BJ (cell line): ENCODE results near the gene COX6B2. TPM values are rescaled to one million over a fixed set of nuclear protein-coding genes. Genes with fewer than 3 reads are reported as not detected.

Experiments used
- CTCF ChIA-PET: fragments of 350-600 bp; formaldehyde crosslinking; extraction: SDS; loops from one replicate; lab custom pipeline; 2021; ENCODE audit warnings: antibody characterized with exemption, inconsistent platforms; lab: Yijun Ruan, JAX
- POLR2A ChIA-PET: fragments of 300-600 bp; sonication (Branson Sonifier 250); formaldehyde crosslinking; extraction: SDS; loops from one replicate; lab custom pipeline; 2021; ENCODE audit warnings: antibody characterized with exemption; lab: Charles Lee
- DNase-seq: peaks from one replicate; pipeline ENCODE4 v3.0.0-alpha.2; 2011; ENCODE audit warnings: low read depth
- H3K27me3 ChIP-seq: 2 replicates; pipeline ENCODE4 v1.6.0; 2011; ENCODE audit warnings: low read length; ENCODE audit not compliant: control insufficient read depth, insufficient read depth
- H3K36me3 ChIP-seq: 2 replicates; pipeline ENCODE4 v1.5.1; 2011; ENCODE audit warnings: low read length; ENCODE audit not compliant: control insufficient read depth, insufficient read depth
- H3K4me3 ChIP-seq: 2 replicates; pipeline ENCODE4 v1.5.1; 2011; ENCODE audit warnings: low read depth, mild to moderate bottlenecking, control low read depth, low read length
- CTCF ChIP-seq: IDR thresholded peaks from 2 replicates; pipeline ENCODE4 v1.5.1; 2011; ENCODE audit warnings: low read depth, mild to moderate bottlenecking, control low read depth, inconsistent platforms, low read length, moderate library complexity; ENCODE audit not compliant: insufficient read depth
- polyA plus RNA-seq: library from polyadenylated mRNA; depleted of rRNA; stranded (reverse); fragments of >200 nt; gene quantifications from 2 replicates; pipeline ENCODE4 v1.2.3, GENCODE V29; 2011

The COX6B2 gene
- polyA plus RNA-seq, 1 experiment, result 0.58 TPM

DNA sequence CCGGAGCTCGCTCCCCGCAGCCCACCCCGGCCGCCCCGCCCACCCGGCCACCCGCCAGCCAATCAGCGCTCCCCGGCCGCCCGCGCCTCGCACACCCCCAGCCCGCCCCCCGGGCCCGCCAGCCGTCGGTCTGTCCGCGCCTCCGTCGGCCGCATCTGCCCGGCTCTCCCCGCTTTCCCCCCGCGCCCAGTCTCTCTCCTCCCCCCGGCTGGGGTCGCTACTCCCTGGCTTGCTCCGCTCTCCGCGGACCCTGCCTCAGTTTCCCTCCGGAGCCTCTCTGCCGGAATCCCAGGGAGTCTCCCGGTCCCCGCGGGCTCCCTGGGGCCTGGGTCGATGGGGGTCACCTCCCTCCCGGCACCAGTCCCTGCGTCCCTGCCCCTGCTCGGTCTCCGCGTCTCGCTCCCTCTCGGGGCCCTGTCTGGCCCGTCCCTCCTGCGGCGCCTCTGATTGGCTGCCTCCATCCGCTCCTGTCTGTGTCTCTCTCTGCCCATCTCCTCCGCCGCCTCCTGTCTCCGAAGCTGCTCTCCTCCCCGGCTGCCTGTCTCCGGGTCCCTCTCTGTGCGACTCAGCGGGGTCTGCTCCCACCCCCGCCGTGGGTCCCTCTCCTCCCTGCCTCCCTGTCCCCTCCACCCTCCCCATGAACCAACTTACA lies 15.3 kb upstream of the COX6B2 start:
- ChIA-PET CTCF (interaction anchor here (2.5 kb wide), 1 partner anchor 68 kb away, joined by 15 read pairs; no protein-coding TSS in a partner anchor), POLR2A (interaction anchor here (0.6 to 1.8 kb wide), 2 partner anchors 31 to 35 kb away, joined by 4 to 6 read pairs; partner anchors contain the start of gene KMT5C)
- no peak for TF ChIP-seq CTCF

DNA sequence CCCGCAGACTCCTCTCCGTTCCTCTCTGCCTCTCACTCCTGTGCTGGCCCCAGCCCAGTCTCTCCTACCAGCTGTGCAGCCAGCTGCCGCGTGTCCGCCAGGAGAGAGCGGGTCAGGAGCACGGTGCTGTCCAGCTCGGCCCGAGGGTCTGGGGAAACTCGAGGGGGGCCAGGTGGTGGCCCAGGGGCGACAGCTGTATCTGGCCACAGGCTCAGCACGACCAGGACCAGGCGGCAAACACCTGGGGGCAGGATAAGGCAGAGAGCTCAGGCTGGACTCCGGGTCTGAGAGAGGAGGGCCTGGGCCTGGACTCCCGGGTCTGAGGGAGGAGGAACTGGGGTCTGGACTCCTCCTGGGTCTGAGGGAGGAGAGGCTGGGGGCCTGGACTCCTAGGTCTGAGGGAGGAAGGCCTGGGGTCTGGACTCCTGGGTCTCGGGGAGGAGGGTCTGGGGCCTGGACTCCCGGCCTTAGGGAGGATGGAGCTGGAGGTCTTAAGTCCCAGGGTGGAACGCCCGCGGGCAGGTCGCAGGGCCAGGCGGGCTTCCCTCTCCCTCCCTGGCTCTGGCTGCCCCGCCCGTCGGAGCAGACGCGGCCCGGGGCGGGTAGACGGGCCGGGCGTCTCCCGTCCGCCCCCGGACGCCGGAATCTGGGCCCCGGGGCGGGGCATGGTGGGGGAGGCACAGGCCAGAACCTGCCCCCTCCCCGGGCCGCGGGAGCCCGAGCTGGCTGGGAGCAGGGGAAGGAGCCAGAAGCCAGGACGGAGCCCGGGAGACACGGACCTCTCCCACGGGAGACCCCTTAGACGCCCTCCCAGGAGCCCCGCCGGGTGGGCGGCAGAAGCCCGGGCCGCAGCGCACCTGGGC lies 14.4 kb upstream of the COX6B2 start:
- peak overlapping the region; percentile 73 for H3K4me3 ChIP-seq
- ChIA-PET CTCF (interaction anchor here (0.6 to 2.5 kb wide), 4 partner anchors 14 to 237 kb away, joined by 3 to 15 read pairs (median 4); partner anchors contain the start of gene COX6B2), POLR2A (interaction anchor here (0.6 to 1.8 kb wide), 2 partner anchors 30 to 36 kb away, joined by 4 to 6 read pairs; partner anchors contain the start of gene KMT5C)
- H3K27me3 ChIP-seq, result no peaks in the 10 kb centered on the region
- TF ChIP-seq CTCF, result no peak
- H3K36me3 ChIP-seq, result no peaks in the 10 kb centered on the region; the same call in 1 of the 2 replicates
- no peak for DNase-seq

More for the DNA sequence above, 15.3 kb upstream of the COX6B2 start:
- no peaks in the 10 kb centered on the region for H3K27me3 ChIP-seq
- H3K4me3 ChIP-seq, result peak overlapping the region; percentile 73
- DNase-seq, result no peak
- no peaks in the 10 kb centered on the region; the same call in 1 of the 2 replicates for H3K36me3 ChIP-seq

DNA sequence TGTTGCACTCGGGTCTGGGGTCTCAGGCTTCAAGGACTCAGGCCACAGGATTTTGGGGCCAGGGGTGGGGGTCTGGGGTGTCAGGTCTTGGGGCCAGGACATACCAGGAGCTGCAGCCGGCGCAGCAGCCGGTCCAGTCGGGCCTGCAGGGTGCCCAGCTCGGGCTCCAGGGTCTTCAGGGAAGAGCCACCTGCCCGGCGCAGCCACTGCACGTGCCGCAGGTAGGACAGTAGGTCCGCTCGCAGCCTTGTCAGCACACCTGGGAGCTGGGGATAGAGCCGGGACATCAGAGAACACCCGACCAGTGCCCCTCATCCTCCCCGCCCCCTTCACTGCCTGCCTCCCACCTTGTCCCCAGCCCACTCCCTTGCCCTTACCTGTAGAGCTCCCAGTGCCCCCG lies 13.6 kb upstream of the COX6B2 start:
- no peaks in the 10 kb centered on the region; the same call in 1 of the 2 replicates for H3K36me3 ChIP-seq
- CTCF ChIA-PET, result interaction anchor here (1.4 to 2.5 kb wide), 3 partner anchors 13 to 76 kb away, joined by 3 to 15 read pairs (median 5); partner anchors contain the start of gene COX6B2
- no peak for TF ChIP-seq CTCF
- POLR2A ChIA-PET, result no interaction called here
- no peak for DNase-seq
- H3K27me3 ChIP-seq, result no peaks in the 10 kb centered on the region
- peak overlapping the region; percentile 73 for H3K4me3 ChIP-seq

GRCh38 chr19:55366790-55367189 lies 12.3 kb upstream of the COX6B2 start:
- Histone ChIP-seq H3K36me3 (no peaks in the 10 kb centered on the region; the same call in 1 of the 2 replicates), H3K4me3 (no peak overlapping the region), H3K27me3 (no peaks in the 10 kb centered on the region)
- CTCF ChIA-PET, result no interaction called here
- no peak for TF ChIP-seq CTCF
- DNase-seq, result no peak
- POLR2A ChIA-PET, result interaction anchor here (1.1 kb wide), 1 partner anchor 27 kb away, joined by 3 read pairs; the partner anchor contains the start of gene KMT5C
